Measurements from ENCODE around the gene RPS27A.
A peak's percentile ranks its signal among the peaks of the same experiment; 100 is the strongest.

RPS27A gene

GRCh38 chr2:55282110-55282917 is 49.8 kb downstream of the RPS27A start:
- FAIRE-seq (peak; percentile 99), DNase-seq (ENCODE audit: insufficient read length) (peak; percentile 77)
- TF ChIP-seq POLR2AphosphoS5 (IDR thresholded peaks at IDR 0.05; ENCODE audit: low read depth, low read length), result peak; percentile 92
- TF ChIP-seq POLR2A (IDR thresholded peaks at IDR 0.05; ENCODE audit: low read depth, low read length), result peak; percentile 89
- no peak for TF ChIP-seq TAF1 (IDR thresholded peaks at IDR 0.05; ENCODE audit: borderline replicate concordance, low read depth, low read length)

GRCh38 chr2:55283083-55283482 is 50.6 kb downstream of the RPS27A start:
- no peak for TF ChIP-seq TAF1 (IDR thresholded peaks at IDR 0.05; ENCODE audit: borderline replicate concordance, low read depth, low read length)
- no peak for TF ChIP-seq POLR2A (IDR thresholded peaks at IDR 0.05; ENCODE audit: low read depth, low read length)
- TF ChIP-seq POLR2AphosphoS5 (IDR thresholded peaks at IDR 0.05; ENCODE audit: low read depth, low read length), result no peak
- FAIRE-seq (no peak), DNase-seq (ENCODE audit: insufficient read length) (no peak)

All from GM12892 (cell line).